Spleen (tissue), 11 donors: ENCODE measurements around the gene UBALD2. TPM values are rescaled to one million over a fixed set of nuclear protein-coding genes. Genes with fewer than 3 reads are reported as not detected.
A peak's percentile ranks its signal among the peaks of the same experiment; 100 is the strongest.

Experiments used
- DNase-seq: peaks from one replicate; pipeline ENCODE4 v3.0.0-alpha.2; 2020
- H3K27ac ChIP-seq, 8 donors: fragments of 200-600 bp; sonication (generic) in 7 of 8; 1 replicate in 4 of 8; 2 replicates in 4 of 8; pipeline versions ENCODE4 v1.5.0 to v1.8.0; 2016 to 2021; ENCODE audit warnings: inconsistent platforms in 4 of 8, mild to moderate bottlenecking in 4 of 8, moderate library complexity in 1 of 8
- H3K27me3 ChIP-seq, 7 donors: fragments of 200-600 bp; sonication (generic) in 6 of 7; replicated peaks in 1 of 7; 1 replicate in 4 of 7; 2 replicates in 3 of 7; pipeline versions ENCODE4 v1.5.0 to v1.8.0; 2016 to 2021; ENCODE audit warnings: inconsistent platforms in 3 of 7, mild to moderate bottlenecking in 1 of 7
- H3K36me3 ChIP-seq, 6 donors: fragments of 200-600 bp; sonication (generic) in 5 of 6; 1 replicate in 4 of 6; 2 replicates in 2 of 6; pipeline versions ENCODE4 v1.5.0 to v1.8.0; 2016 to 2021; ENCODE audit warnings: inconsistent platforms in 2 of 6
- H3K4me1 ChIP-seq, 6 donors: fragments of 200-600 bp; sonication (generic) in 5 of 6; 1 replicate in 3 of 6; 2 replicates in 3 of 6; pipeline versions ENCODE4 v1.5.0 to v1.8.0; 2016 to 2021; ENCODE audit warnings: inconsistent platforms in 3 of 6
- H3K4me3 ChIP-seq, 8 donors: fragments of 200-600 bp; sonication (generic) in 7 of 8; 1 replicate in 4 of 8; 2 replicates in 4 of 8; pipeline versions ENCODE4 v1.5.0 to v1.8.0; 2016 to 2021; ENCODE audit warnings: inconsistent platforms in 4 of 8, mild to moderate bottlenecking in 4 of 8, moderate library complexity in 2 of 8
- H3K9me3 ChIP-seq, 8 donors: fragments of 200-600 bp; sonication (generic) in 7 of 8; 1 replicate in 4 of 8; 2 replicates in 4 of 8; pipeline versions ENCODE4 v1.5.0 to v1.8.0; 2016 to 2021; ENCODE audit warnings: inconsistent platforms in 4 of 8
- CTCF ChIP-seq, 11 experiments: fragments of 200-600 bp in 7 of 11; fragments of 450-650 bp in 4 of 11; sonication (generic) in 4 of 11; IDR thresholded peaks in 8 of 11; conservative IDR thresholded peaks in 3 of 11; 1 replicate in 7 of 11; 2 replicates in 4 of 11; pipeline versions ENCODE4 v1.4.0 to v1.8.0; 2016 to 2021; ENCODE audit warnings: antibody characterized with exemption in 11 of 11, inconsistent platforms in 4 of 11, mild to moderate bottlenecking in 1 of 11
- POLR2A ChIP-seq, 3 donors: fragments of 450-650 bp; IDR thresholded peaks; one replicate each; pipeline ENCODE4 v1.5.1; 2017; ENCODE audit warnings: antibody characterized with exemption in 3 of 3, mild to moderate bottlenecking in 1 of 3
- POLR2AphosphoS5 ChIP-seq, 3 donors: sonication (generic); formaldehyde crosslinking; IDR thresholded peaks; one replicate each; pipeline ENCODE4 v1.5.1; 2017; ENCODE audit warnings: antibody characterized with exemption in 3 of 3
- whole genome bisulfite sequencing, 5 donors: extraction: QIAGEN DNeasy Blood & Tissue Kit in 3 of 5; methylation state at CpG; one replicate each; pipeline versions ENCODE4 v1.1.5 to v1.1.7; 2013 to 2018; 5-methylcytosine and 5-hydroxymethylcytosine counted together
- intact Hi-C: fragments of 100-400 bp; cut with DNase I; formaldehyde crosslinking; loops from one replicate; pipeline ENCODE4 v1.15.0; 2023; ENCODE audit warnings: low total_unique reads
- polyA plus RNA-seq, 3 donors: library from polyadenylated mRNA; stranded (reverse); fragments of 200-250 nt; gene quantifications; one replicate each; pipeline ENCODE4 v1.2.1, GENCODE V29; 2013
- total RNA-seq, 7 donors: library from RNA; depleted of rRNA in 3 of 7; stranded (reverse); fragments of >200 nt in 3 of 7; fragmentation: NEBNext Ultra II Directional in 4 of 7; extraction: Animal tissue kit (Norgen Biotek cat#: 25700) in 4 of 7; gene quantifications; one replicate each; pipeline versions ENCODE4 v1.1.0 to v1.2.1, GENCODE V29; 2016 to 2021
- donor health status: healthy with polysubstance abuse.
- donor health status: DM: no; HTN: no; CAD: no; lungs with moderate emphysema.
- donor health status: DM: no; HTN: no; CAD: no.
- donor health status: Bipolar disorder and iron deficiency.
- donor health status: healthy.
- donor health status: DM: no; HTN: no; CAD: no.
- donor health status: DM: yes; HTN: yes; CAD: no.

Gene UBALD2
- total and polyA plus RNA-seq, 10 donors, result 28.9 to 91.3 (median 49.2) TPM

DNA sequence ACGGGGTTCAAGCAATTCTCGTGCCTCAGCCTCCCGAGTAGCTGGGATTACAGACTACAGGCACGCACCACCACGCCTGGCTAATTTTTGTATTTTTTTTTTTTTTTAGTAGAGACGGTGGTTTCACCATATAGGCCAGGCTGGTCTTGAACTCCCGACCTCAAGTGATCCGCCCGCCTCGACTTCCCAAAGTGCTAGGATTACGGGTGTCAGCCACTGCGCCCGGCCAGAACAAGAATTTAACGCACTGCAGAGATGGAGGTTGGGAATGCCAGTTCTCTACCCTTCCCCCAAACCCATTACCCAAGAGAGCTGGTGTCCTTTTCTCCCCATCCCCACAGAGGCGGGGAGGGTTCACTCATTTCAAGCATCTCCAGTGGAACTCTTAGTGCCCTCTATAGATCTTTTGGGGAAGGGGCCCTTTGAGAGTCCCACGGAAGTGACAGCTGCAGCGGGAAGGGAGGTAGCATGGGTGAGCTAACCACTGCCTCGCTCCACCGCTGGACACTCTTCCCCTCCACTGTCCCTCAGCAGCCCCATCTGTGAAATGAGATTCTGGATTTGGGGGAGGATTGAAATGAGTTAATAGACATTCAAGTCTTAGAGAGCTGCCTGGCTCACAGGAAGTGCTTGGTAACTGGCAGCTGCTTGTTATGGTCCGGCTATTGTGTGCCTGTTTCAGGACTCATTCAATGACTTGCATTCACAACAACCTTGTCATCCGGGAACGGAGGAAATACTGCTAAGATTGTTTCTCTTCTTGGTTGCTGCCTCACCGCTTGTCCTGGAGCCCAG lies 3.5 kb upstream of the UBALD2 start:
- peaks cover 19 to 64% (median 52%) of the 10 kb centered on the region in 6 donors for H3K4me1 ChIP-seq
- H3K4me3 ChIP-seq, result peak overlapping the region in 1 of 8 donors; percentile 32
- H3K27me3 ChIP-seq, result no peaks in the 10 kb centered on the region
- no peaks in the 10 kb centered on the region for H3K9me3 ChIP-seq
- intact Hi-C loops, result no loop called here
- TF ChIP-seq POLR2A (IDR thresholded peaks at IDR 0.05) (no peak), CTCF (IDR thresholded peaks at IDR 0.05 in 8 of 11, conservative IDR thresholded peaks at IDR 0.05 in 3 of 11) (no peak), POLR2AphosphoS5 (IDR thresholded peaks at IDR 0.05) (peak in 1 of 3 donors; percentile 60)
- peak overlapping the region in 7 of 8 donors; percentile 19 to 99 (median 79) for H3K27ac ChIP-seq
- no peaks in the 10 kb centered on the region for H3K36me3 ChIP-seq
- WGBS, 5 donors, result 65 to 74% (median 71%) methylated on average over 23 of the region's 23 CpGs
- no peak for DNase-seq

DNA sequence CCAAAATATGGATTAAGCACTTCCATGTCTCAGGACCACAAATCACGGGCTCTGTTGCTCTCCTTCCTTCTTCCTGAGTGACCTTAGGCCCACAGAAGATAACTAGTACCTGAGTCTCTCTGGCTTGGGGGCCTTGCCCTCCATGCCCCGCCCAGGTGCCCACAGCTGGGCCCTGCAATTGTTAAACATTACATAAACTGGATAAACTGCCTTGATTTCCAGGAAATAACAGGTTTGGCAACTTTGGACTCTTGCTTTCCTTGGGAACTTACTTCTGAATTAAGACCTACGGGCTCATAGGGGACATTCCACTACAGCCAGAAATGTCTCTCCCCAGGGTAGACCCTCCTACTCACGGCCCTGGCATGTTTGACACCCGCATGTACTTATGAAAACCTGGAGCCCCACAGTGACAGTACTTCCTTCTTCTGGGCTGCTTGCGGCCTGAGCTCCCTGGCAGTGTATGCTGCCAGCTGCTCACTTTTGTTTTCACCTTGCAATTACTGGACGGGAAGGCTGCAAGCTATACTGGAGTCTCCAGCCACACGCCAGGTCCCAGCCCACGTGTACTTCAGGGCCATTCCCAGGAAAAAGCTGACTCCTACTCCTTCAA lies 2.3 kb upstream of the UBALD2 start:
- DNase-seq, result no peak
- no peaks in the 10 kb centered on the region for H3K9me3 ChIP-seq
- peaks cover 31 to 74% (median 63%) of the 10 kb centered on the region in 6 donors for H3K4me1 ChIP-seq
- peaks cover 0 to 11% (median 0%) of the 10 kb centered on the region in 6 donors for H3K36me3 ChIP-seq
- intact Hi-C loops, result no loop called here
- TF ChIP-seq CTCF (IDR thresholded peaks at IDR 0.05 in 8 of 11, conservative IDR thresholded peaks at IDR 0.05 in 3 of 11) (no peak), POLR2A (IDR thresholded peaks at IDR 0.05) (no peak), POLR2AphosphoS5 (IDR thresholded peaks at IDR 0.05) (peak in 2 of 3 donors; percentile 68 to 73)
- 28 to 49% (median 36%) methylated on average over 9 of the region's 9 CpGs for WGBS, 5 donors
- peak overlapping the region; percentile 54 to 99 (median 76) for H3K27ac ChIP-seq
- no peaks in the 10 kb centered on the region for H3K27me3 ChIP-seq
- H3K4me3 ChIP-seq, result peak overlapping the region in 1 of 8 donors; percentile 32

DNA sequence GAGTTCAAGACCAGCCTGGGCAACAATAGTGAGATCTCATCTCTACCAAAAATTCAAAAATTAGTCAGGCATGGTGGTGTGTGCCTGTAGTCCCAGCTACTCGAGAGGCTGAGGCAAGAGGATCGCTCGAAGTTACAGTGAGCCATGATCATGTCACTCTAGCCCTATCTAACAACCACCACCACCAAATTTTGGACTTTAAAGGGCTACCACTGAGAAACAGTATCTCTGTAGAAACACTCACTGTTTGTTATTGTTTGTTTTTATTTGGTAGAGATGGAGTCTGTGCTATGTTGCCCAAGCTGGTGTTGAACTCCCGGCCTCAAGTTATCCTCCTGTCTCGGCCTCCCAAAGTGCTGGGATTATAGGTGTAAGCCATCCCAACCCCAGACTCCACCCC lies 1.3 kb upstream of the UBALD2 start:
- TF ChIP-seq POLR2A (IDR thresholded peaks at IDR 0.05) (no peak), CTCF (IDR thresholded peaks at IDR 0.05 in 8 of 11, conservative IDR thresholded peaks at IDR 0.05 in 3 of 11) (no peak), POLR2AphosphoS5 (IDR thresholded peaks at IDR 0.05) (no peak)
- DNase-seq, result peak; percentile 44
- Histone ChIP-seq H3K4me3 (peak overlapping the region in 2 of 8 donors; percentile 93 to 99), H3K27ac (peak overlapping the region in 7 of 8 donors; percentile 79 to 99 (median 97)), H3K4me1 (peaks cover 41 to 84% (median 74%) of the 10 kb centered on the region in 6 donors), H3K36me3 (peaks cover 0 to 22% (median 0%) of the 10 kb centered on the region in 6 donors), H3K9me3 (no peaks in the 10 kb centered on the region), H3K27me3 (no peaks in the 10 kb centered on the region)
- WGBS, 5 donors, result 85 to 98% (median 92%) methylated on average over 3 to 5 of the region's 5 CpGs
- intact Hi-C loops, result no loop called here

DNA sequence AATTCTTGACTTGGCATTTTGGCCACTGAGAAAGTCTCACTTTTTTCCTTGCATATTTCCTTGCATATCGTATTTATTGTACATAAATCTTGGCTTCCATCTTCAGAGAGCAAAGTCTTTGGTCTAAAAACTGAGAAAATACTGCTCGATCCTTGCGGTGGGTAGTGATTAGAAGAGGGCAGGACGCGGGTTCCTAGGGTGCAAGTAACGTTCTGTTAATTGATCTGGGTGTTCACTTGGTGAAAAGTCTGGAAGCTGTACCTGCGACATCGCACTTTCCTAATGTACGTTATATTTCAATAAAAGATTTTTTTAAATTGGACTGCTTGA lies 758 bp upstream of the UBALD2 start:
- TF ChIP-seq POLR2A (IDR thresholded peaks at IDR 0.05) (no peak), POLR2AphosphoS5 (IDR thresholded peaks at IDR 0.05) (no peak), CTCF (IDR thresholded peaks at IDR 0.05 in 8 of 11, conservative IDR thresholded peaks at IDR 0.05 in 3 of 11) (no peak)
- Histone ChIP-seq H3K4me1 (peaks cover 46 to 87% (median 79%) of the 10 kb centered on the region in 6 donors), H3K4me3 (peak overlapping the region in 4 of 8 donors; percentile 5 to 99 (median 94)), H3K36me3 (peaks cover 0 to 27% (median 2%) of the 10 kb centered on the region in 6 donors), H3K9me3 (no peaks in the 10 kb centered on the region), H3K27ac (peak overlapping the region; percentile 30 to 99 (median 90)), H3K27me3 (no peaks in the 10 kb centered on the region)
- 28 to 56% (median 46%) methylated on average over 9 of the region's 9 CpGs for WGBS, 5 donors
- intact Hi-C loops, result no loop called here
- no peak for DNase-seq
